Hematopoietic multipotent progenitor cell treated with erythropoietin and hydrocortisone succinate and interleukin-3 and kit ligand, for 8 days (in vitro differentiated cells): ENCODE results near the gene MIA3.
"Not testable (repeated sequence)": the region's sequence is repeated elsewhere in the genome, so short reads cannot be mapped to it uniquely, and the experiment has no call there.

ENCODE experiments used
- DNase-seq: peaks from one replicate; pipeline ENCODE4 v3.0.0-alpha.2; 2015

MIA3 gene, protein sequence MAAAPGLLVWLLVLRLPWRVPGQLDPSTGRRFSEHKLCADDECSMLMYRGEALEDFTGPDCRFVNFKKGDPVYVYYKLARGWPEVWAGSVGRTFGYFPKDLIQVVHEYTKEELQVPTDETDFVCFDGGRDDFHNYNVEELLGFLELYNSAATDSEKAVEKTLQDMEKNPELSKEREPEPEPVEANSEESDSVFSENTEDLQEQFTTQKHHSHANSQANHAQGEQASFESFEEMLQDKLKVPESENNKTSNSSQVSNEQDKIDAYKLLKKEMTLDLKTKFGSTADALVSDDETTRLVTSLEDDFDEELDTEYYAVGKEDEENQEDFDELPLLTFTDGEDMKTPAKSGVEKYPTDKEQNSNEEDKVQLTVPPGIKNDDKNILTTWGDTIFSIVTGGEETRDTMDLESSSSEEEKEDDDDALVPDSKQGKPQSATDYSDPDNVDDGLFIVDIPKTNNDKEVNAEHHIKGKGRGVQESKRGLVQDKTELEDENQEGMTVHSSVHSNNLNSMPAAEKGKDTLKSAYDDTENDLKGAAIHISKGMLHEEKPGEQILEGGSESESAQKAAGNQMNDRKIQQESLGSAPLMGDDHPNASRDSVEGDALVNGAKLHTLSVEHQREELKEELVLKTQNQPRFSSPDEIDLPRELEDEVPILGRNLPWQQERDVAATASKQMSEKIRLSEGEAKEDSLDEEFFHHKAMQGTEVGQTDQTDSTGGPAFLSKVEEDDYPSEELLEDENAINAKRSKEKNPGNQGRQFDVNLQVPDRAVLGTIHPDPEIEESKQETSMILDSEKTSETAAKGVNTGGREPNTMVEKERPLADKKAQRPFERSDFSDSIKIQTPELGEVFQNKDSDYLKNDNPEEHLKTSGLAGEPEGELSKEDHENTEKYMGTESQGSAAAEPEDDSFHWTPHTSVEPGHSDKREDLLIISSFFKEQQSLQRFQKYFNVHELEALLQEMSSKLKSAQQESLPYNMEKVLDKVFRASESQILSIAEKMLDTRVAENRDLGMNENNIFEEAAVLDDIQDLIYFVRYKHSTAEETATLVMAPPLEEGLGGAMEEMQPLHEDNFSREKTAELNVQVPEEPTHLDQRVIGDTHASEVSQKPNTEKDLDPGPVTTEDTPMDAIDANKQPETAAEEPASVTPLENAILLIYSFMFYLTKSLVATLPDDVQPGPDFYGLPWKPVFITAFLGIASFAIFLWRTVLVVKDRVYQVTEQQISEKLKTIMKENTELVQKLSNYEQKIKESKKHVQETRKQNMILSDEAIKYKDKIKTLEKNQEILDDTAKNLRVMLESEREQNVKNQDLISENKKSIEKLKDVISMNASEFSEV (N-terminal part only)

DNA sequence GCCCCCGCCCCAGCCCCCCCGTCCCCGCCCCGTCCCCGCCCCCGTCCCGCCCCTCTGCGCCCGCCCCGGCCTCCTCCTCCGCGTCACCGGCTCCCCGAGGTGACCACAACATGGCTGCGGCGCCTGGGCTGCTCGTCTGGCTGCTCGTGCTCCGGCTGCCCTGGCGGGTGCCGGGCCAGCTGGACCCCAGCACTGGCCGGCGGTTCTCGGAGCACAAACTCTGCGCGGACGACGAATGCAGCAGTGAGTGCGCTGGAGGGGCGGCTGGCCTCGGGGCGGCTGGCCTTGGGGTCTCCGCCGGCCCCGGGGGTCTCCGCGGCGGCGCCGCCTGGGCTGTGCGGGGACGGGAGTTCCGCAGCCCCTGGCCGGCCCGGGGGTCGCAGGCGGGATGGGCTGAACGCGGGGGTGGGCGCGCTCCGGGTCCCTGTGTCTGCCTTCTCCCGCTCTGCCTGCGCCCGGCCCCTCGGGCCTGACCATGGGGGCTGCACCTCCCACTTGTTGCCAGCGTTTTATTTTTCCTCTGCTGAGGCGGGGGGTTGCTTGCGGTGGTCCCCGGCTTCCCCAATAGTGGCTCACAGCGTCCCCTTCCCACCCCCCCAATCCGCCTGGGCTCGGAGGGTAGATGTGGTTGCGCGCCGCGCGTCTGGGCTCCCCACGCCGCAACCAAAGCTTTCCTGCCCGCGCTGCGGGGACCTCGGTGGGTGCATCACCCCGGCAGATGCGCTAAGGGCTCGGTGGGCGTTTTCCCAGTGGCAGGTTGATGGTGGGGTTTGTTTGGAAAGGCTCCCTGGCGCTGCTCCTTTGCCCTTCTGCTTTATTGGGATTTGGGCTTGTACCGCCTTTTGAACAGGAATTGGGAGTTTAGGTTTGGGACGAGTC is at the start of gene MIA3:
Gene MIA3 (plus strand): TSS at position 97 of the 879 bp plus-strand sequence. CDS start 14 bp downstream, at position 111.
- DNase-seq = peak; percentile 65

- no peak for DNase-seq
Measured at GRCh38 chr1:222570837-222571236, 47.1 kb upstream of the MIA3 start.

DNA sequence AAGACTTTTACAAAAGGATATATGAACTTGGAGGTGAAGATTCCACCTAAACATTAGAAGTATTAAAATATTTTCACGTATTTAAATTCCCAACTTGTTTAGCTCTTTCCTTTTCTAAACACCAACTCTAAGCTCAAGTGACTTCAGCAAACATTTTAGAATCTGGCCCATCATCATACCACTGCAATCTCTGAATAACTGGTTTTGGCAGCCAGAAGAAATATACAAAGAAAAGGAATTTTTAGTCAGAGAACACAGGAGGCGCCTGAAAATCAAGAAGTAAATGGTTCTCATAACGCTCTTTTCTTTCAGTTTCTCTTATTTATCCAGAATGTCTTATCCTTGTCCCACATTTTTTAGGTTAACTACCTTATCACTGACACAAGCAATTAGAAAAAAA is 38.6 kb upstream of the MIA3 start:
- DNase-seq = no peak

GRCh38 chr1:222582099-222582774 is 35.7 kb upstream of the MIA3 start:
- no peak for DNase-seq

- no peak for DNase-seq
Measured at GRCh38 chr1:222583079-222583478, 34.8 kb upstream of the MIA3 start.

DNA sequence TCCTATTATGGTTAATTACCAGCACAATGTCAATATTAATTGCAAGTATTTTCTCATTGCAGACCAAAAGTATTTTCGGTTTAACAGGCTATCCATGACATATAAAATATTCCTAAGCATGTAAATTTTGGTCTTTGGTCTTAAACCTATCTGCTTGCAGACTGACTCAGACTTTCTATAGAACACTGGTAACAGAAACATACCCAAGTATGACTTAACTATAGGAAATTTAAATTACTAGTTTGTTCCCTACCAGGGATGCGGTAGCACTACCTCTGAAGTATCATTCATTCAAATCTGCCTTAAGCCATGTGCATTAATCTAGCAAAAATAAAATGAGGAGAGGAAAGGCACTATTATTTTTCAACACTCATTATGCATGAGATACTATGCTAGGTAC is 31.1 kb upstream of the MIA3 start:
- DNase-seq = no peak

- DNase-seq = no peak
Measured at GRCh38 chr1:222588135-222588534, 29.8 kb upstream of the MIA3 start.

- DNase-seq = peak; percentile 90
Measured at GRCh38 chr1:222589462-222590302, 28.2 kb upstream of the MIA3 start, which contains the start of gene TAF1A. Gene TAF1A (minus strand): TSS chr1:222589933.

- no peak for DNase-seq
Measured at GRCh38 chr1:222592171-222592570, 25.7 kb upstream of the MIA3 start.

DNA sequence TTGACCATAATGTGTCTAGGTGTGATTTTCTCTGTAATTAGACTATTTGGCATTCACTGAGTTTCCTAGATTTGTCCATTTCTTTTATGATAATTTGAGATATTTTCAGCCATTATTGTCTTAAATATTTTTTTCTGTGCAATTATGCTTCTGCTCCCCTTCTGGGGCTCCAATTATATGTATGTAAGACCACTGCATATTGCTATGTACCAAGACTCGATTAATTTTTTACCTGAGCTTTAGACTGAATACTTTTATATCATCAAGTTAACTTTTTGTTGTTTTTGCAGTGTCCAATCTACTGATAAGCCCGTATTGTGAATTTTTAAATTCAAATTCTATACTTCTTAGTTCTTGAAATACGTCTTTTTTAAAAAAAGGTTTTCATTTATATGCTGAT is 23.1 kb upstream of the MIA3 start:
- no peak for DNase-seq

DNA sequence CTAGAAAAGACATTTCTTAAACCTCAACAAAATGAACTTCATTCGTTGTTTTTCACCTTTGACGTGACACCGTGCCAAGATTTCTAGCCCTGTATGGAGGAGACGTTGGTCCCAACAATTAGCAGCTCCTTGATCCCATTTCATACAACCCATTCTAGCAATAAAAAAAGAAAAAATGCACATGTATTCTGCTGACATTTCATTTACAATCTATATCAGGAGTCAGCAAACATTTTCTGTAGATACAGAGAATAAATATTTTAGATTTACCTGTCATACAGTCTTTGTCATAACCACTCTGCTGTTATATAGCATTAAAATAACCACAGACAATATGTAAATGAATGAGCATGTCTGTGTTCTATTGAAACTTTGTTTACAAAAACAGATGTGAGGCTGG is 21.2 kb upstream of the MIA3 start:
- no peak for DNase-seq

DNA sequence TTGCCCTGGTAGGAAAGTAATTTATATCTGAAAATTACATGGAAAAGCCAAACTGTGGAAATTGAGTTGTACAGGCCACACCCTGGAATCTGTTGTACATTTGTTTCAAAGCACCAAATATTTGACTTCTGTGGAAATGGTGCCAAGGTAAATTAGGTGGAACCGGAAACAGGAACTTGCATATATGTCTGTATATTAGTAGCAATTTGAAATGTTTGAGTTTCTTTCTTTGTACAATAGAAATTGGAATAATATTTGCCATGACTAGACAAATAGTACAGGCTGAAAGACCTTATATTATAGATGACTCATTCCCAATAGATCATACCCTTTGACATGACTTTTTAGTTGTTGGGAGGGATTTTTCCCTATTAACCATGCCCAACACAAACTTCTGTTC is 17.6 kb upstream of the MIA3 start:
- no peak for DNase-seq

GRCh38 chr1:222601257-222601656 is 16.6 kb upstream of the MIA3 start:
- no peak for DNase-seq

DNA sequence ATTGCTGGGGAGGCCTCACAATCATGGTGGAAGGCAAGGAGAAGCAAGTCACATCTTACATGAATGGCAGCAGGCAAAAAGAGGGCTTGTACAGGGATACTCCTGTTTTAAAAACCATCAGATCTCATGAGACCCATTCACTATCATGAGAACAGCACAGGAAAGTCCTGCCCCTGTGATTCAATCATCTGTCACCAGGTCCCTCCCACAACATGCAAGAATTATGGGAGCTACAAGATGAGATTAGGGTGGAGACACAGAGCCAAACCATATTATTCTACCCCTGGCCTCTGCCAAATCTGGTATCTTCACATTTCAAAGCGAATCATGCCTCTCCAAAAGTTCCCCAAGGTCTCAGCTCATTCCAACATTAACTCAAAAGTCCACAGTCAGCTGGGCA is 11.1 kb upstream of the MIA3 start:
- DNase-seq = no peak

DNA sequence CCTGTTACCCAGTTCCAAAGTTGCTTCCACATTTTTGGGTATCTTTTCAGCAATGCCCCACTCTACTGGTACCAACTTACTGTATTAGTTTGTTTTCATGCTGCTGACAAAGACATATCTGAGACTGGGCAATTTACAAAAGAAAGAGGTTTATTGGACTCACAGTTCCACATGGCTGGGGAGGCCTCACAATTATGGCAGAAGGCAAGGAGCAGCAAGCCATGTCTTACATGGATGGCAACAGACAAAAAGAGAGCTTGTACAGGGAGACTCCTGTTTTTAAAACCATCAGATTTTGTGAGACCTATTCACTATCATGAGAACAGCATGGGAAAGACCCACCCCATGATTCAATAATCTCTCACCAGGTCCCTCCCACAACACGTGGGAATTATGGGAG is 8.8 kb upstream of the MIA3 start:
- DNase-seq = not testable (repeated sequence)

GRCh38 chr1:222610728-222611127 is 7.2 kb upstream of the MIA3 start:
- DNase-seq = no peak

DNA sequence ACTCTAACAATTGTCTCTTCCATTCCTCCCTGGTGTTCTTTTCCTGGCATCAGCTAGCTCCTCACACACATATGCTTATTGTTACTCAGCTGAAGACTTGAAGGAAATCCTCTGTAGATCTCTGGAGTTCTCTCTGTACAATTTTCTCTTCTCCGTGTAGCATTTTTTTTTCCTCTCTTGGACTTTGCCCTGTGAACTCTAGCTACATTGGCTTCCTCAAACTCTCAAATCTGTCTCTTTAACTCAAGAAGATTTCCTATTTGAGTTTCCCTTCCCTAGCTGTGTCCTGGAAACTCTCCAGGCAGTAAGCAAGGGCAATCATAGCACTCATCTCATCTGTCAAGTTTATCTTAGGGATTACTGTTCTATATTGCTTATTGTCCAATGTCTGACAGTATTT is 4.3 kb upstream of the MIA3 start:
- DNase-seq = no peak

- no peak for DNase-seq
Measured at GRCh38 chr1:222616525-222616924, 1.4 kb upstream of the MIA3 start.

- peak; percentile 89 for DNase-seq
Measured at GRCh38 chr1:222617367-222617951, 438 bp upstream of the MIA3 start.
